GM15510 (cell line): Measurements from ENCODE around the gene ADAM12.

Experiments
- POLR2A ChIP-seq: IDR thresholded peaks from 3 replicates; pipeline ENCODE4 v1.6.1; 2011; ENCODE audit warnings: borderline replicate concordance; ENCODE audit not compliant: insufficient read length; ENCODE audit errors: extremely low read depth

The ADAM12 gene

GRCh38 chr10:126321440-126321839, 66.8 kb downstream of the ADAM12 start:
- TF ChIP-seq POLR2A: no peak

GRCh38 chr10:126317751-126318150, 70.5 kb downstream of the ADAM12 start:
- TF ChIP-seq POLR2A: no peak

- TF ChIP-seq POLR2A: no peak
Observed at GRCh38 chr10:126315494-126316177, 72.6 kb downstream of the ADAM12 start.

- TF ChIP-seq POLR2A: no peak
Observed at GRCh38 chr10:126314863-126315493, 73.3 kb downstream of the ADAM12 start.

- no peak for TF ChIP-seq POLR2A
Observed at GRCh38 chr10:126312167-126312566, 76.1 kb downstream of the ADAM12 start.

GRCh38 chr10:126309228-126309883, 78.9 kb downstream of the ADAM12 start:
- TF ChIP-seq POLR2A: no peak

- no peak for TF ChIP-seq POLR2A
Observed at GRCh38 chr10:126302826-126303665, 85.2 kb downstream of the ADAM12 start.

- TF ChIP-seq POLR2A: no peak
Observed at GRCh38 chr10:126302476-126302756, 85.9 kb downstream of the ADAM12 start.

- no peak for TF ChIP-seq POLR2A
Observed at GRCh38 chr10:126301701-126302475, 86.4 kb downstream of the ADAM12 start.

- no peak for TF ChIP-seq POLR2A
Observed at GRCh38 chr10:126294451-126294850, 93.8 kb downstream of the ADAM12 start.

- no peak for TF ChIP-seq POLR2A
Observed at GRCh38 chr10:126290232-126290631, 98.0 kb downstream of the ADAM12 start.

GRCh38 chr10:126288547-126289493, 99.5 kb downstream of the ADAM12 start:
- no peak for TF ChIP-seq POLR2A

- no peak for TF ChIP-seq POLR2A
Observed at GRCh38 chr10:126286256-126286780, 102.0 kb downstream of the ADAM12 start.
